Right hindlimb (tissue), 1 donor: ENCODE data around the gene OSBPL6.

ENCODE experiments used
- DNase-seq: peaks from one replicate; pipeline ENCODE4 v3.0.0-alpha.2; 2018

The OSBPL6 gene

GRCh38 chr2:178242552-178242883 is 48.2 kb downstream of the OSBPL6 start:
- DNase-seq, result no peak

- no peak for DNase-seq
These were observed 49.6 kb downstream of the OSBPL6 start for GRCh38 chr2:178243961-178244360.

- no peak for DNase-seq
These were observed 50.5 kb downstream of the OSBPL6 start for GRCh38 chr2:178244777-178245176.

GRCh38 chr2:178246696-178247095 is 52.4 kb downstream of the OSBPL6 start:
- no peak for DNase-seq

- no peak for DNase-seq
These were observed 52.9 kb downstream of the OSBPL6 start for GRCh38 chr2:178247250-178247649.

- no peak for DNase-seq
These were observed 56.1 kb downstream of the OSBPL6 start for GRCh38 chr2:178250429-178250828.

GRCh38 chr2:178251151-178251955 is 57.0 kb downstream of the OSBPL6 start:
- no peak for DNase-seq

GRCh38 chr2:178256382-178257042 is 62.2 kb downstream of the OSBPL6 start:
- no peak for DNase-seq

GRCh38 chr2:178257127-178257526 is 62.8 kb downstream of the OSBPL6 start:
- no peak for DNase-seq

- DNase-seq, result no peak
These were observed 64.6 kb downstream of the OSBPL6 start for GRCh38 chr2:178258916-178259315.

- DNase-seq, result no peak
These were observed 69.0 kb downstream of the OSBPL6 start for GRCh38 chr2:178263159-178263860.

GRCh38 chr2:178264211-178264610 is 69.9 kb downstream of the OSBPL6 start:
- DNase-seq, result no peak

- no peak for DNase-seq
These were observed 71.5 kb downstream of the OSBPL6 start for GRCh38 chr2:178265851-178266250.

GRCh38 chr2:178266445-178266844 is 72.1 kb downstream of the OSBPL6 start:
- no peak for DNase-seq

GRCh38 chr2:178267660-178268059 is 73.3 kb downstream of the OSBPL6 start:
- DNase-seq, result no peak

GRCh38 chr2:178268435-178268834 is 74.1 kb downstream of the OSBPL6 start:
- DNase-seq, result no peak

GRCh38 chr2:178269438-178270224 is 75.3 kb downstream of the OSBPL6 start:
- no peak for DNase-seq

GRCh38 chr2:178270338-178270737 is 76.0 kb downstream of the OSBPL6 start:
- no peak for DNase-seq

GRCh38 chr2:178271094-178271493 is 76.8 kb downstream of the OSBPL6 start:
- DNase-seq, result no peak

GRCh38 chr2:178271629-178272333 is 77.5 kb downstream of the OSBPL6 start:
- DNase-seq, result peak; percentile 76

- no peak for DNase-seq
These were observed 79.6 kb downstream of the OSBPL6 start for GRCh38 chr2:178273787-178274360.

GRCh38 chr2:178275600-178275999 is 81.3 kb downstream of the OSBPL6 start:
- DNase-seq, result no peak
